ENCODE results near the gene ABCB1.
A peak's percentile ranks its signal among the peaks of the same experiment; 100 is the strongest.

The ABCB1 gene

GRCh38 chr7:87600130-87601124, at the start of gene ABCB1:
TSS of gene ABCB1 (minus strand) at chr7:87600884. CDS start at chr7:87600184, 700 bp downstream.
- peak; percentile 6 to 23 for DNase-seq (ENCODE audit: low read depth in 1 of 2, low spot score in 1 of 2)

- DNase-seq (ENCODE audit: low read depth in 1 of 2, low spot score in 1 of 2), result no peak
Observed at GRCh38 chr7:87648316-87648715, 47.6 kb upstream of the ABCB1 start.

- no peak for DNase-seq (ENCODE audit: low read depth in 1 of 2, low spot score in 1 of 2)
Observed at GRCh38 chr7:87645446-87645845, 44.8 kb upstream of the ABCB1 start.

- DNase-seq (ENCODE audit: low read depth in 1 of 2, low spot score in 1 of 2), result no peak
Observed at GRCh38 chr7:87635921-87636320, 35.2 kb upstream of the ABCB1 start.

GRCh38 chr7:87628780-87629569, 28.3 kb upstream of the ABCB1 start:
- no peak for DNase-seq (ENCODE audit: low read depth in 1 of 2, low spot score in 1 of 2)

GRCh38 chr7:87627634-87627994, 26.9 kb upstream of the ABCB1 start:
- no peak for DNase-seq (ENCODE audit: low read depth in 1 of 2, low spot score in 1 of 2)

- DNase-seq (ENCODE audit: low read depth in 1 of 2, low spot score in 1 of 2), result no peak
Observed at GRCh38 chr7:87625101-87625500, 24.4 kb upstream of the ABCB1 start.

GRCh38 chr7:87624628-87625027, 23.9 kb upstream of the ABCB1 start:
- DNase-seq (ENCODE audit: low read depth in 1 of 2, low spot score in 1 of 2), result no peak

GRCh38 chr7:87615197-87615596, 14.5 kb upstream of the ABCB1 start:
- no peak for DNase-seq (ENCODE audit: low read depth in 1 of 2, low spot score in 1 of 2)

GRCh38 chr7:87609916-87610315, 9.2 kb upstream of the ABCB1 start:
- no peak for DNase-seq (ENCODE audit: low read depth in 1 of 2, low spot score in 1 of 2)

- DNase-seq (ENCODE audit: low read depth in 1 of 2, low spot score in 1 of 2), result no peak
Observed at GRCh38 chr7:87608431-87608830, 7.7 kb upstream of the ABCB1 start.

- no peak for DNase-seq (ENCODE audit: low read depth in 1 of 2, low spot score in 1 of 2)
Observed at GRCh38 chr7:87604264-87604663, 3.6 kb upstream of the ABCB1 start.

GRCh38 chr7:87599336-87599735, 1.3 kb downstream of the ABCB1 start:
- DNase-seq (ENCODE audit: low read depth in 1 of 2, low spot score in 1 of 2), result peak in 1 of 2 donors; percentile 5

- DNase-seq (ENCODE audit: low read depth in 1 of 2, low spot score in 1 of 2), result no peak
Observed at GRCh38 chr7:87598234-87599009, 2.3 kb downstream of the ABCB1 start.

GRCh38 chr7:87596696-87597095, 4.0 kb downstream of the ABCB1 start:
- no peak for DNase-seq (ENCODE audit: low read depth in 1 of 2, low spot score in 1 of 2)

GRCh38 chr7:87596136-87596535, 4.5 kb downstream of the ABCB1 start:
- no peak for DNase-seq (ENCODE audit: low read depth in 1 of 2, low spot score in 1 of 2)

- no peak for DNase-seq (ENCODE audit: low read depth in 1 of 2, low spot score in 1 of 2)
Observed at GRCh38 chr7:87592300-87592699, 8.4 kb downstream of the ABCB1 start.

- DNase-seq (ENCODE audit: low read depth in 1 of 2, low spot score in 1 of 2), result no peak
Observed at GRCh38 chr7:87591211-87591610, 9.5 kb downstream of the ABCB1 start.

GRCh38 chr7:87590578-87590977, 10.1 kb downstream of the ABCB1 start:
- no peak for DNase-seq (ENCODE audit: low read depth in 1 of 2, low spot score in 1 of 2)

GRCh38 chr7:87589631-87590030, 11.1 kb downstream of the ABCB1 start:
- DNase-seq (ENCODE audit: low read depth in 1 of 2, low spot score in 1 of 2), result no peak

GRCh38 chr7:87581723-87582122, 19.0 kb downstream of the ABCB1 start:
- no peak for DNase-seq (ENCODE audit: low read depth in 1 of 2, low spot score in 1 of 2)

All from activated CD4-positive, alpha-beta T cell treated with anti-CD3 and anti-CD28 coated beads, Interleukin-2, amount 50 U/mL, for 24 hours (primary cell).